ENCODE data around the gene ELOVL1. TPM values are rescaled to one million over a fixed set of nuclear protein-coding genes. Genes with fewer than 3 reads are reported as not detected.

ELOVL1 gene
- total and polyA plus RNA-seq, 10 of the 15 experiments (the other 5 are each of a cell fraction or from before 2014, with no cell fraction given) = 58.5 to 139 (median 89.8) TPM

DNA sequence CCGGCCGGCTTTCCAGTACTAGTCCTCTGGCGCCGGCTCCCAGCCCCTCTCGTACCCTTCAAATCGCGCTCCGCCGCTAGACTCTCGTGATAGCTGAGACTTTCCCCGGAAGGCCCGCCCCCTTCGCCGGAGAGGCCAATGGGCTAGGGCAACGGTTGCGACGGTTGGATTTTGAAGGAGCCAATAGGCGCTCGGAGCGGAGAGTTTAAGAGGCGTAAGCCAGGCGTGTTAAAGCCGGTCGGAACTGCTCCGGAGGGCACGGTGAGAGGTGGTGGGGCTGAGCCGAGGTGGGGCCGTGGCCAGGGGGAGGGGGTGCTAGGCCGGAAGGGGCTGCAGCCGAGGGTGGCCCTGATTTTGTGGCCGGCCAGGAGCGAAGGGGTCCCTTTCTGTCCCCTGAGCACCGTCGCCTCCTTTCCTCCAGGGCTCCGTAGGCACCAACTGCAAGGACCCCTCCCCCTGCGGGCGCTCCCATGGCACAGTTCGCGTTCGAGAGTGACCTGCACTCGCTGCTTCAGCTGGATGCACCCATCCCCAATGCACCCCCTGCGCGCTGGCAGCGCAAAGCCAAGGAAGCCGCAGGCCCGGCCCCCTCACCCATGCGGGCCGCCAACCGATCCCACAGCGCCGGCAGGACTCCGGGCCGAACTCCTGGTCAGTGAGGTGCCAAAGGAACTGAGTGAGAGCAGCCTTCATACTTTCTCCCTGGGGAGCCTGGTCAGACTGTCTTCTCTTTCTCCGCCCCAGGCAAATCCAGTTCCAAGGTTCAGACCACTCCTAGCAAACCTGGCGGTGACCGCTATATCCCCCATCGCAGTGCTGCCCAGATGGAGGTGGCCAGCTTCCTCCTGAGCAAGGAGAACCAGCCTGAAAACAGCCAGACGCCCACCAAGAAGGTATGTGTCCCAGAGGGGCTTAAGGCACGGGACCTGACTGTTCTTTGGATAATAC, 8.8 kb downstream of the ELOVL1 start, which contains the start of gene CDC20 (continued):
- TF ChIP-seq, protein P1, sequence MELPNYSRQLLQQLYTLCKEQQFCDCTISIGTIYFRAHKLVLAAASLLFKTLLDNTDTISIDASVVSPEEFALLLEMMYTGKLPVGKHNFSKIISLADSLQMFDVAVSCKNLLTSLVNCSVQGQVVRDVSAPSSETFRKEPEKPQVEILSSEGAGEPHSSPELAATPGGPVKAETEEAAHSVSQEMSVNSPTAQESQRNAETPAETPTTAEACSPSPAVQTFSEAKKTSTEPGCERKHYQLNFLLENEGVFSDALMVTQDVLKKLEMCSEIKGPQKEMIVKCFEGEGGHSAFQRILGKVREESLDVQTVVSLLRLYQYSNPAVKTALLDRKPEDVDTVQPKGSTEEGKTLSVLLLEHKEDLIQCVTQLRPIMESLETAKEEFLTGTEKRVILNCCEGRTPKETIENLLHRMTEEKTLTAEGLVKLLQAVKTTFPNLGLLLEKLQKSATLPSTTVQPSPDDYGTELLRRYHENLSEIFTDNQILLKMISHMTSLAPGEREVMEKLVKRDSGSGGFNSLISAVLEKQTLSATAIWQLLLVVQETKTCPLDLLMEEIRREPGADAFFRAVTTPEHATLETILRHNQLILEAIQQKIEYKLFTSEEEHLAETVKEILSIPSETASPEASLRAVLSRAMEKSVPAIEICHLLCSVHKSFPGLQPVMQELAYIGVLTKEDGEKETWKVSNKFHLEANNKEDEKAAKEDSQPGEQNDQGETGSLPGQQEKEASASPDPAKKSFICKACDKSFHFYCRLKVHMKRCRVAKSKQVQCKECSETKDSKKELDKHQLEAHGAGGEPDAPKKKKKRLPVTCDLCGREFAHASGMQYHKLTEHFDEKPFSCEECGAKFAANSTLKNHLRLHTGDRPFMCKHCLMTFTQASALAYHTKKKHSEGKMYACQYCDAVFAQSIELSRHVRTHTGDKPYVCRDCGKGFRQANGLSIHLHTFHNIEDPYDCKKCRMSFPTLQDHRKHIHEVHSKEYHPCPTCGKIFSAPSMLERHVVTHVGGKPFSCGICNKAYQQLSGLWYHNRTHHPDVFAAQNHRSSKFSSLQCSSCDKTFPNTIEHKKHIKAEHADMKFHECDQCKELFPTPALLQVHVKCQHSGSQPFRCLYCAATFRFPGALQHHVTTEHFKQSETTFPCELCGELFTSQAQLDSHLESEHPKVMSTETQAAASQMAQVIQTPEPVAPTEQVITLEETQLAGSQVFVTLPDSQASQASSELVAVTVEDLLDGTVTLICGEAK (IDR thresholded peaks at IDR 0.05; ENCODE audit: borderline replicate concordance) = peak; percentile 89
- TF ChIP-seq STAT3 (IDR thresholded peaks at IDR 0.05; ENCODE audit: low read depth, low read length) (no peak), POU2F2 (IDR thresholded peaks at IDR 0.05; ENCODE audit: borderline replicate concordance, low read depth, low read length) (peak; percentile 55; the same call in 1 of the 3 replicates), POLR2AphosphoS2 (IDR thresholded peaks at IDR 0.05; ENCODE audit: low read depth, low read length) (no peak), CREM (IDR thresholded peaks at IDR 0.05; ENCODE audit: low read depth) (0 out of 2 replicates have a peak, but pooled peaks have one; percentile 23), NFYA (IDR thresholded peaks at IDR 0.05; ENCODE audit: borderline replicate concordance, low read depth, low read length) (peak; percentile 71), ZSCAN29 (IDR thresholded peaks at IDR 0.05) (no peak), EZH2 (IDR thresholded peaks at IDR 0.05; ENCODE audit: borderline replicate concordance, control insufficient read depth, low read depth, low read length) (no peak), KAT2A (conservative IDR thresholded peaks at IDR 0.05; ENCODE audit: control insufficient read depth, low read depth, low read length) (no peak), CHD1 (IDR thresholded peaks at IDR 0.05; ENCODE audit: low read depth, low read length) (no peak), ZNF217 (IDR thresholded peaks at IDR 0.05) (no peak), ZNF274 (IDR thresholded peaks at IDR 0.05; ENCODE audit: insufficient read depth, insufficient read length) (no peak), MXI1 (IDR thresholded peaks at IDR 0.05; ENCODE audit: low read depth, low read length) (peak; percentile 100), RAD51 (IDR thresholded peaks at IDR 0.05) (no peak)
- TF ChIP-seq, protein P2, sequence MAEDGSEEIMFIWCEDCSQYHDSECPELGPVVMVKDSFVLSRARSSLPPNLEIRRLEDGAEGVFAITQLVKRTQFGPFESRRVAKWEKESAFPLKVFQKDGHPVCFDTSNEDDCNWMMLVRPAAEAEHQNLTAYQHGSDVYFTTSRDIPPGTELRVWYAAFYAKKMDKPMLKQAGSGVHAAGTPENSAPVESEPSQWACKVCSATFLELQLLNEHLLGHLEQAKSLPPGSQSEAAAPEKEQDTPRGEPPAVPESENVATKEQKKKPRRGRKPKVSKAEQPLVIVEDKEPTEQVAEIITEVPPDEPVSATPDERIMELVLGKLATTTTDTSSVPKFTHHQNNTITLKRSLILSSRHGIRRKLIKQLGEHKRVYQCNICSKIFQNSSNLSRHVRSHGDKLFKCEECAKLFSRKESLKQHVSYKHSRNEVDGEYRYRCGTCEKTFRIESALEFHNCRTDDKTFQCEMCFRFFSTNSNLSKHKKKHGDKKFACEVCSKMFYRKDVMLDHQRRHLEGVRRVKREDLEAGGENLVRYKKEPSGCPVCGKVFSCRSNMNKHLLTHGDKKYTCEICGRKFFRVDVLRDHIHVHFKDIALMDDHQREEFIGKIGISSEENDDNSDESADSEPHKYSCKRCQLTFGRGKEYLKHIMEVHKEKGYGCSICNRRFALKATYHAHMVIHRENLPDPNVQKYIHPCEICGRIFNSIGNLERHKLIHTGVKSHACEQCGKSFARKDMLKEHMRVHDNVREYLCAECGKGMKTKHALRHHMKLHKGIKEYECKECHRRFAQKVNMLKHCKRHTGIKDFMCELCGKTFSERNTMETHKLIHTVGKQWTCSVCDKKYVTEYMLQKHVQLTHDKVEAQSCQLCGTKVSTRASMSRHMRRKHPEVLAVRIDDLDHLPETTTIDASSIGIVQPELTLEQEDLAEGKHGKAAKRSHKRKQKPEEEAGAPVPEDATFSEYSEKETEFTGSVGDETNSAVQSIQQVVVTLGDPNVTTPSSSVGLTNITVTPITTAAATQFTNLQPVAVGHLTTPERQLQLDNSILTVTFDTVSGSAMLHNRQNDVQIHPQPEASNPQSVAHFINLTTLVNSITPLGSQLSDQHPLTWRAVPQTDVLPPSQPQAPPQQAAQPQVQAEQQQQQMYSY (CRISPR knock-in tag; IDR thresholded peaks at IDR 0.05) = no peak
- TF ChIP-seq, protein P3, sequence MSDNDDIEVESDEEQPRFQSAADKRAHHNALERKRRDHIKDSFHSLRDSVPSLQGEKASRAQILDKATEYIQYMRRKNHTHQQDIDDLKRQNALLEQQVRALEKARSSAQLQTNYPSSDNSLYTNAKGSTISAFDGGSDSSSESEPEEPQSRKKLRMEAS (IDR thresholded peaks at IDR 0.05; ENCODE audit: low read depth, low read length) = peak; percentile 92
